Liver (tissue), 9 donors: Measurements from ENCODE around the gene GLOD4. TPM values are rescaled to one million over a fixed set of nuclear protein-coding genes. Genes with fewer than 3 reads are reported as not detected.

Source experiments
- DNase-seq: peaks from one replicate; pipeline ENCODE4 v3.0.0-alpha.2; 2017; ENCODE audit warnings: low spot score
- H3K27ac ChIP-seq, 2 donors: one replicate each; pipeline ENCODE4 v1.7.0; 2013; ENCODE audit warnings: inconsistent platforms in 2 of 2, low read length in 2 of 2, control low read depth in 1 of 2, low read depth in 1 of 2, mild to moderate bottlenecking in 1 of 2
- H3K27me3 ChIP-seq, 4 donors: one replicate each; pipeline versions ENCODE4 v1.6.1 to v1.7.0; 2013; ENCODE audit warnings: low read length in 3 of 4, inconsistent platforms in 1 of 4, mild to moderate bottlenecking in 1 of 4, moderate library complexity in 1 of 4; ENCODE audit not compliant: control insufficient read depth in 4 of 4, insufficient read depth in 4 of 4
- H3K36me3 ChIP-seq, 4 donors: one replicate each; pipeline versions ENCODE4 v1.6.1 to v1.7.0; 2013; ENCODE audit warnings: low read length in 3 of 4, mild to moderate bottlenecking in 3 of 4, low read depth in 1 of 4, moderate library complexity in 1 of 4; ENCODE audit not compliant: control insufficient read depth in 4 of 4, insufficient read depth in 3 of 4
- H3K4me1 ChIP-seq, 4 donors: one replicate each; pipeline versions ENCODE4 v1.6.1 to v1.7.0; 2013; ENCODE audit warnings: low read length in 3 of 4, mild to moderate bottlenecking in 3 of 4, moderate library complexity in 1 of 4; ENCODE audit not compliant: control insufficient read depth in 4 of 4, insufficient read depth in 4 of 4
- H3K4me3 ChIP-seq, 3 donors: one replicate each; pipeline versions ENCODE4 v1.6.1 to v1.7.0; 2013; ENCODE audit warnings: low read length in 3 of 3, control low read depth in 1 of 3, low read depth in 1 of 3, mild to moderate bottlenecking in 1 of 3
- H3K9ac ChIP-seq, 2 donors: one replicate each; pipeline ENCODE4 v1.7.0; 2013; ENCODE audit warnings: low read length in 2 of 2, mild to moderate bottlenecking in 2 of 2, moderate library complexity in 2 of 2, control low read depth in 1 of 2, low read depth in 1 of 2
- H3K9me3 ChIP-seq, 4 donors: one replicate each; pipeline versions ENCODE4 v1.6.1 to v1.7.0; 2013; ENCODE audit warnings: low read length in 3 of 4; ENCODE audit not compliant: control insufficient read depth in 4 of 4
- ATF3 ChIP-seq: IDR thresholded peaks from 2 replicates; pipeline ENCODE4 v1.6.1; 2016; ENCODE audit warnings: antibody characterized with exemption
- EGR1 ChIP-seq, 2 donors: IDR thresholded peaks; 2 replicates each; pipeline ENCODE4 v1.6.1; 2016 to 2018; ENCODE audit warnings: antibody characterized with exemption in 2 of 2, low read depth in 2 of 2
- FOXA1 ChIP-seq: IDR thresholded peaks from 2 replicates; pipeline ENCODE4 v1.6.1; 2016; ENCODE audit warnings: antibody characterized with exemption
- FOXA2 ChIP-seq: IDR thresholded peaks from 2 replicates; pipeline ENCODE4 v1.6.1; 2016; ENCODE audit warnings: antibody characterized with exemption
- GABPA ChIP-seq, 2 donors: IDR thresholded peaks in 1 of 2; conservative IDR thresholded peaks in 1 of 2; 2 replicates each; pipeline ENCODE4 v1.6.1; 2016; ENCODE audit warnings: antibody characterized with exemption in 2 of 2, mild to moderate bottlenecking in 1 of 2, moderate library complexity in 1 of 2
- HNF4A ChIP-seq, 2 donors: conservative IDR thresholded peaks; 2 replicates each; pipeline ENCODE4 v1.6.1; 2016; ENCODE audit warnings: antibody characterized with exemption in 2 of 2, mild to moderate bottlenecking in 2 of 2
- HNF4G ChIP-seq: IDR thresholded peaks from 2 replicates; pipeline ENCODE4 v1.6.1; 2016; ENCODE audit warnings: antibody characterized with exemption
- JUND ChIP-seq, 2 donors: IDR thresholded peaks; 2 replicates each; pipeline ENCODE4 v1.6.1; 2016; ENCODE audit warnings: antibody characterized with exemption in 2 of 2
- MAX ChIP-seq: IDR thresholded peaks from 2 replicates; pipeline ENCODE4 v1.6.1; 2016; ENCODE audit warnings: antibody characterized with exemption
- NR2F2 ChIP-seq: IDR thresholded peaks from 2 replicates; pipeline ENCODE4 v1.6.1; 2016; ENCODE audit warnings: antibody characterized with exemption
- REST ChIP-seq: IDR thresholded peaks from 2 replicates; pipeline ENCODE4 v1.6.1; 2016; ENCODE audit warnings: antibody characterized with exemption, mild to moderate bottlenecking
- RXRA ChIP-seq, 2 donors: IDR thresholded peaks; 2 replicates each; pipeline ENCODE4 v1.6.1; 2017 to 2018; ENCODE audit warnings: antibody characterized with exemption in 2 of 2, mild to moderate bottlenecking in 1 of 2
- SP1 ChIP-seq: IDR thresholded peaks from 2 replicates; pipeline ENCODE4 v1.6.1; 2018; ENCODE audit warnings: antibody characterized with exemption, mild to moderate bottlenecking
- TAF1 ChIP-seq: conservative IDR thresholded peaks from 2 replicates; pipeline ENCODE4 v1.6.1; 2016; ENCODE audit warnings: antibody characterized with exemption, mild to moderate bottlenecking
- YY1 ChIP-seq: IDR thresholded peaks from 2 replicates; pipeline ENCODE4 v1.6.1; 2016; ENCODE audit warnings: antibody characterized with exemption, mild to moderate bottlenecking
- ZBTB33 ChIP-seq: IDR thresholded peaks from 2 replicates; pipeline ENCODE4 v1.6.1; 2016; ENCODE audit warnings: antibody characterized with exemption
- WGBS: extraction: QIAGEN DNeasy Blood & Tissue Kit; methylation state at CpG from one replicate; pipeline ENCODE4 v1.1.7; 2013; 5-methylcytosine and 5-hydroxymethylcytosine counted together
- polyA plus RNA-seq, 2 donors: library from polyadenylated mRNA; stranded (reverse) in 1 of 2; unstranded in 1 of 2; fragments of 200-250 nt in 1 of 2; fragments of >200 nt in 1 of 2; fragmentation: Nextera tagmentation in 1 of 2; extraction: Ambion mirVana in 1 of 2; gene quantifications; one replicate each; pipeline versions ENCODE4 v1.2.1 to v1.2.3, GENCODE V29; 2013 to 2015
- total RNA-seq, 2 donors: library from RNA; depleted of rRNA; stranded (reverse); fragments of >200 nt; gene quantifications; one replicate each; pipeline ENCODE4 v1.2.3, GENCODE V29; 2014
- donor health status: healthy.
- donor health status: healthy.
- donor health status: healthy.
- donor health status: healthy.
- donor health status: healthy.

Gene GLOD4
- total and polyA plus RNA-seq, 4 donors, result 26.1 to 50.5 (median 39.0) TPM

GRCh38 chr17:743139-743538 is 38.9 kb downstream of the GLOD4 start (continued):
- no peak for TF ChIP-seq JUND (IDR thresholded peaks at IDR 0.05)
- no peak for TF ChIP-seq MAX
- no peak for TF ChIP-seq YY1
- no peak for TF ChIP-seq TAF1
- no peak for TF ChIP-seq EGR1 (IDR thresholded peaks at IDR 0.05; ENCODE audit: low read depth in 2 of 2)

- DNase-seq, result no peak
- no peak overlapping the region for H3K4me3 ChIP-seq
- no peak overlapping the region for H3K27ac ChIP-seq
- H3K9ac ChIP-seq, result no peak overlapping the region
- TF ChIP-seq ATF3 (no peak), TAF1 (no peak), GABPA (IDR thresholded peaks at IDR 0.05 in 1 of 2, conservative IDR thresholded peaks at IDR 0.05 in 1 of 2) (no peak), NR2F2 (no peak), HNF4G (no peak), FOXA1 (no peak), MAX (no peak), ZBTB33 (no peak), SP1 (no peak), HNF4A (conservative IDR thresholded peaks at IDR 0.05) (no peak)
- H3K36me3 ChIP-seq, result peaks cover 3 to 36% (median 20%) of the 10 kb centered on the region in 4 donors
- no peaks in the 10 kb centered on the region for H3K9me3 ChIP-seq
- H3K27me3 ChIP-seq, result no peaks in the 10 kb centered on the region
- no peaks in the 10 kb centered on the region for H3K4me1 ChIP-seq
- WGBS, result 94% methylated on average over 11 of the region's 11 CpGs
Measured at GRCh38 chr17:742147-742793, 39.8 kb downstream of the GLOD4 start.

GRCh38 chr17:740240-741017 is 41.7 kb downstream of the GLOD4 start:
- Histone ChIP-seq H3K27ac (no peak overlapping the region), H3K27me3 (no peaks in the 10 kb centered on the region), H3K36me3 (peaks cover 3 to 20% (median 11%) of the 10 kb centered on the region in 4 donors), H3K9me3 (no peaks in the 10 kb centered on the region), H3K9ac (no peak overlapping the region), H3K4me1 (no peaks in the 10 kb centered on the region), H3K4me3 (no peak overlapping the region)
- 87% methylated on average over 18 of the region's 18 CpGs for WGBS
- DNase-seq, result no peak
- no peak for TF ChIP-seq YY1
- TF ChIP-seq FOXA2, result no peak
- TF ChIP-seq JUND (IDR thresholded peaks at IDR 0.05), result no peak
- no peak for TF ChIP-seq EGR1 (IDR thresholded peaks at IDR 0.05; ENCODE audit: low read depth in 2 of 2)
- no peak for TF ChIP-seq TAF1
- TF ChIP-seq RXRA (IDR thresholded peaks at IDR 0.05), result no peak
- TF ChIP-seq SP1, result no peak
- TF ChIP-seq REST, result no peak
- no peak for TF ChIP-seq ATF3
- no peak for TF ChIP-seq MAX
- no peak for TF ChIP-seq GABPA (IDR thresholded peaks at IDR 0.05 in 1 of 2, conservative IDR thresholded peaks at IDR 0.05 in 1 of 2)
- no peak for TF ChIP-seq HNF4A (conservative IDR thresholded peaks at IDR 0.05)
- no peak for TF ChIP-seq NR2F2
